GM12878 (cell line): ENCODE data around the gene BRF1.

Source experiments
- BHLHE40 ChIP-seq, 2 experiments: fragments of 450-650 bp in 1 of 2; IDR thresholded peaks; 2 replicates each; pipeline ENCODE4 v1.6.1; 2011 to 2017; ENCODE audit warnings: low read depth in 2 of 2, borderline replicate concordance in 1 of 2, improper control_type of control experiment in 1 of 2, low read length in 1 of 2, mild to moderate bottlenecking in 1 of 2
- GABPA ChIP-seq: IDR thresholded peaks from 2 replicates; pipeline ENCODE4 v1.6.1; 2014; ENCODE audit warnings: antibody characterized with exemption, low read depth, mild to moderate bottlenecking, inconsistent platforms
- ZNF274 ChIP-seq: IDR thresholded peaks from one replicate; pipeline ENCODE4 v1.8.0; 2011; ENCODE audit not compliant: insufficient read length, insufficient read depth

DNA sequence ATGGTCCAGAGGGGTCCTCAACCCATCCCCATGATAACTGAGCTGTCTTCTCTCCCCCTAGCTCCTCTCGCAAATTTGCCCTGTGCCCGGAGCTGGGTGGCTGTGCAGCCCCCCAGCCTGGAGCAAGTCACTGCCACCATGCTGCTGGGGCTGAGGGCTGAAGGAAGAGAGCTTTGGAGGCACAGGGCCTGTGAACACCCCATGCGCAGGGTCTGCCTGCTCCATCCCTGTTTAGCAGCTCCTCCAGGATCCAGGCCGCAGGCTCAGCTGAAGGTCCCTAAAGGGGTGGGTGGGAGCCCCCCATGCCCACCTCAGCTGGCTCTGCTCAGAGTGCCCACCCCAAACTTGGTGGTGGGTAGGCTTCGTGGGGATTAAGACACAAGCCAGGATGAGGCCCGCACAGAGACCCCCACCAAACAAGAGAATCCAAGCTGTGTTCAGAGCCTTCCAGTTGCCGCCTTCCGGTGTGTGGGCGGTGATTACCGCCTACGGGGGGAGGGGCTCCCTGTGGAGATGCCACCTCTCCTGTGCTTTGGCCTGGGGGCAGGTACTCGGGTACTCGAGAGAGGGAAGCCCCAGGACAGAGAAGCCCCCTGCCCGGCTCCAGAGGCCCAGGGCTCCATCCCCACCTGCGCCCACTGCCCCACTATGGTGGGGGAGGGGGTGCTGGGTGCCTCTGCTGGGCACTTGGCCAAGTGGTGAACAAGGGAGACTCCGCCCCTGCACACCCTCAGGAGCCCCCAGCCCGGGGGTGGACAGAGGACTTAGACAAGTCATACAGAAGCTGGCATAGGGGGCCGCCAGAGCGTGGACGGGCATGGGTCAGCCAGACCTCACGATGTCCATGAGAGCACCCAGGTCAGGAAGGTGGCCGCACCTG lies 130.8 kb downstream of the BRF1 start:
- no peak for TF ChIP-seq BHLHE40 (IDR thresholded peaks at IDR 0.05; ENCODE audit: borderline replicate concordance in 1 of 2, low read depth in 2 of 2, low read length in 1 of 2)
- TF ChIP-seq GABPA, result no peak
- no peak for TF ChIP-seq ZNF274
